HG03378 (cell line): ENCODE data around the gene PHEX.

Experiments used
- ATAC-seq: cut with Tn5 transposase; IDR thresholded peaks from one replicate; pipeline ENCODE4 v1.9.1; 2021; ENCODE audit warnings: mild to moderate bottlenecking, moderate library complexity; ENCODE audit not compliant: unreplicated experiment

The PHEX gene

DNA sequence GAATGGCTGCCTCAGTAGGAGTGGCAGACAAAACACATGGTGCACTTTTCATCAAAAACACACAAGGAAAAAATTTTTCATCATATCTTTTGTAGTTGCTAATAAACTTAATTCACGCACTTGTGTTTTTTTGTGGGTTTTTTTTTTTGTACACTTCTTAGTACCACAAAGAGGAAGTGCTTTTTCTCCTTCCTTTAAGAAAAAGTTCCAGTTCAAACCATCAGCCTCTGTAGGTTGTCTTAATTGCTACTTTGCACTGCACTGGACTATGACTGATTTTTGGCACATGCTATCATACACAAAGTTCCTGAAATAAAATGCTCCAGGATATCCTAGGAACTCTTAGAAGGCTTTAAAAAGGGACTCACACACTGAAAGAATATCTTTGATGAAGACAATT, at the start of gene PHEX:
Gene PHEX, plus strand, starts transcription at position 242 of the 400 bp plus-strand sequence. CDS start 681 bp downstream, outside the sequence.
- ATAC-seq, result no peak

DNA sequence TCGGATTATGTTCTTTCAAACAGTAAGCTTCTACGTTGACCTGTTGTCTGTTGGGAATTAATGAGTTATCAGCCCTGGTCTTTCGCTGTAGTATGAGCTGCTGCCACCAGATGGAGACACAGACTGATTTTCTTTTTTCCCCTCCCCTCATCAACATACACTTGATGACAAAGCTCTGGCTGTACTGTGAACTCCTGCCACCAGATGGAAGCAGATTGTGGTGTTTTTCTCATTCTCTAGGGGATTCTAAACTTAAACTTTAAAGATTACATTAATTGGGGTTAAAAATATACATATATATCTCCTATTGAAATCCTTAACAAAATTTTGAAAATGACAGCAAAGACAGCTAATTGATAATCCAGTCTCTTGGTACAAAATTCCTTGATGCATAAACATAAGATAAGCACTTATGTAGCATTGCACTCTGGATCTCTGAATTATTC, 46.8 kb upstream of the PHEX start:
- peak; percentile 90 for ATAC-seq

DNA sequence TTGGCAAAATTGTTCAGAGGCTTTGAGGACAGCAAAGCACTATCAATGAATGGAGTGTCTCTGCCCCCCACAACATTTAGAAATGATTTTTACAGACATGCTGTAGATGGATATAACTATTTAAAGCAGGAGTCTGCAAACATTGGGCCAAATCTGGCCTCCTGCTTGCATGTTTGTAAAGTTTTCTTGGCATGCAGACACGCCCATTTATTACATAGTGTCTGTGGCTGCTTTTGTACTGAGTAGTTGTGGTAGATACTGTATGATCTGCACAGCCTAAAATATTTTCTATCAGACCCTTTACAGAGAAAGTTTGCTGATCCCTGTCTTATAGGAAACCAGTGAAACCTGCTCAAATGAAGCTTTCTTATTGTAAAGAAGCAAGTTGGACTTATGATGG, 45.5 kb upstream of the PHEX start:
- ATAC-seq, result no peak

DNA sequence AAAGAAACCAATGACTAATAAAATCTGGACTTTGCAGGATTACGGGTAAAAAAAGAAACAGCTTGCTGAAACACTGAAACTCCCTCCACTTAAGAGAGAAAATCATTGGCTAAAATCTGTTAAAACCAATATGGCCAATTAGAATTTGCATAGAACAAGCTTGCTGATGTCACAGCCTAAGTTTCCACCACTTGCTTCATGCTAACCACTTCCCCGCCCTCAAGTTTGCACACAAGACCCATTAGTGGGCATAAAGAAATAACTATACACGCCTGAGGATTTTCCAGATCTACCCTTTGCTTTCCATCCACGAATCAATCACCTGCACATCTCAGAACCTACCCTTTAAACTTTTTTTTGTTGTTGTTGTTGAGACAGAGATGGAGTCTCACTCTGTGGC, 42.7 kb upstream of the PHEX start:
- ATAC-seq, result peak; percentile 44

DNA sequence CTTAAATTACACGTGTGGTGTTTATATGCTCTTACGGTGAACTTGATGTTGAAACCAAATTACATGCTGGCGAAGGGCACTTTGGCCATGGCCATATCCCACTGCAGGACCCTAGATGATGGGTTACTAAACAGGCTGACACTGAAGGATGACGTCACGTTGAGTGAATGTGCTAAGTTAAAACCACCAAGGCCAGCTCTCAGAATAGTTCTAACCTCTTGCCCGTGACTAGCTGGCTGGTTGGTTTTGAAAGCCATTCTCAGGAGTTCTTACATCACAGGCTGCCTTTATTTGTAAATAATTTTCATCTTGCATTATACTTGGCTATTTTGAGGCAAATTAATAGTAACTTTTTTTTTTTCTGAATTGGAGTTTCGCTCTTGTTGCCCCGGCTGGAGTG, 41.3 kb upstream of the PHEX start:
- no peak for ATAC-seq

DNA sequence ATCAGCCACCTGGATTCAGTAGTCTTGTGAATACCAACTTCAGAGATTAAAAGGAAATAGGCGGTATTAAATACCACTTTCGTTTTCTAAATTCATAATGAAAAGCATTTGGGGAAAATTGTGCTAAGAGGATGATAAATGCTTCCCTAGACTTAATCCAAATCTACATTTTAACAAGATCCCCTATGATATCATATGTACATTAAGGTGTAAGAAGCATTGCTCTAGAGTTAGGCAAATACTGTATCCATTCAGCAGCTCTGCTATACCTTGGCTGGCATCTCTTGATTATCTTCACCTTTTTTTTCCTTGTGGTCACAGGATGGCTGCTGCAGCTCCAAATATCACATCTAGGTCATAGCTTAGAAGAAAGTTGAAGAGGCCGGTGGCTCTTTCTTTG, 40.6 kb upstream of the PHEX start:
- ATAC-seq, result no peak

DNA sequence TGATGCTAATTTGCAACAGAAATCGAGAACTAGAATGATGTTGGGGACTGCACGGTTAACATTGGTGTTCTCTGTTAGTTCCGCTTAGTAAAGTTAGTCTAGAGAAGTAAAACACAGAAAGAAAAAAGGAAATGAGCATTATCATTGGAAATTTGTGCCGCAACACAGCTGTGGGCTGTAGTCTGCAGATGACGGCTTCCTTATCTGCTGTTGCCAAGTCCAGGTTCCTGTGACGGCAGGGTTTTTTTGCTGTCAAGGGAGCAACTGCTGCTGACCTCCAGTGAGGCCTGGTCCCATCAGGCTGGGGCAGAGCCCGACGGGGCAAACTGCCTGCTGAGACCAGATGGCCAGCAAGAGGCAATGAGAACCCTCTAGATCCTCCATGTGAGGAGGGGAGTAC, 38.9 kb upstream of the PHEX start:
- peak; percentile 82 for ATAC-seq

DNA sequence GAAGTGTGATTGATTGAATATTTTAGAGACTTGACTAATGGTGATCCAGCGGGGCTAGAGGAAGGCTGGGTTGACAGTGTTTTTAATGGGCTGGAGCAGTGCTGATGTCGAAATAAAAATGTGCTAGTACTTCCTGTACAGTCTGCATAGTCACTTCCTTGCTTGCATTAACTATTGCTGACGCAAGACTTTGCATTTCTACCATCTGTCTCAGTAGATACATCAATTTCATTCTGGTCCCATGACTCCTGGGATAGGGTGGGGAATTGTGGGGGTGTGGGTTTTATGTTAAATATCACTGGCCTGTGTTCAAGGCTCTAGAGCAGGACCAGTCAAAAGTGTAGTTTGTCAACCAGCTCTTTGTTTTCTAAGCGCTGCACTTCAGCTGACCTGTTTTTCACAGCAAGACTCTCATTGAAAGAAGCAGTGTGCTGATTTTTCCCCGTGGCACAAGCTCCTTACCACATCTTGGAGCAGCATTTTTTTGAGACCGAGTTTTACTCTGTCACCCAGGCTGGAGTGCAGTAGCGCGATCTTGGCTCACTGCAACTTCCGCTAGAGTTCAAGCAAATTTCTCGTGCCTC, 35.2 kb upstream of the PHEX start:
- no peak for ATAC-seq

DNA sequence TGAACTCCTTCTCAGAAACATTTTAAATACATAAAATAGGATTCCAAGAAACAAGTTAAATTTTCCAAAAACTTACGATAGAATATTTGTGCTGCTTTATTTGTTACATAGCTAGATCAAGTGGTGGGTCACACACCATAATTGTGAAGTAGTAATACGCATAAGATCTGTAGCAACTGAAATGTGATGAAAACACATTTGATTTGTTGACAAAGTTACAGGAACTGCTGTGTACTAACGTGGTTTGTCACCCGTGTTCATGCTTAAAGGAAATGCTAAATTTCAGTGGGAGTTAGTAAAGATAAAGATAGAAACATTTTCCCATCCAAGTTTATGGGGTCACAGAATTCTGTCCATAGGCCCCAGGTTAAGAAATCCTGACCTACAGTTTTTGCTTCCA, 34.1 kb upstream of the PHEX start:
- no peak for ATAC-seq

DNA sequence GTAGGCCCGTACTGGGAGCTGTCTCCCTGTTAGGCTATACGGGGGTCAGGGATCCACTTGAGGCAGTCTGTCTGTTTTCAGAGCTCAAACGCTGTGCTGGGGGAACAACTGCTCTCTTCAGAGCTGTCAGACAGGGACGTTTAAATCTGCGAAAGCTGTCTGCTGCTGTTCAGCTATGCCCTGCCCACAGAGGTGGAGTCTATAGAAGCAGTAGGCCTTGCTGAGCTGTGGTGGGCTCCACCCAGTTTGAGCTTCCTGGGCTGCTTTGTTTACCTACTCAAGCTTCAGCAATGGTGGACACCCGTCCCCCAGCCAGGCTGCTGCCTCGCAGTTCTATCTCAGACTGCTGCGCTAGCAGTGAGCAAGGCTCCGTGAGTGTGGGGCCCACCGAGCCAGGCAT, 27.3 kb upstream of the PHEX start:
- ATAC-seq, result no peak

DNA sequence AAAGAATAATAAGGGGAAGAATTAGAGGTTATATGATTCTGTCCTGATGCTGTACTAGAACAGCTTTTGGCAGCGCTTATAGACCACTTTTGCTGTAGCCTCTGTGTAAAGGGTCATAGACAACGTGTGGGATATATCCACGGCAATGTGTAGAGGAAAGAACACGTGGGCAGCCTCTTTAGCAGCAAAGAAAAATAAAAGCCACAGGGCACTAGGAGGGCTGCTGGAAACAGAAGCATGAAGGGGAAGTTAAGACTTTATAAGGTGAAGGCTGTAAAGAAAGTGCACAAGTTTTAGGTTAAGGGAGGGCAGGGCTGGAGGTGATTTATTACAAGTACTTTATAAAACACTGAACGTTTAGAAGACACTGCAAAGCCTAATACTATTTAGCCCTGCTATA, 20.1 kb upstream of the PHEX start:
- no peak for ATAC-seq

DNA sequence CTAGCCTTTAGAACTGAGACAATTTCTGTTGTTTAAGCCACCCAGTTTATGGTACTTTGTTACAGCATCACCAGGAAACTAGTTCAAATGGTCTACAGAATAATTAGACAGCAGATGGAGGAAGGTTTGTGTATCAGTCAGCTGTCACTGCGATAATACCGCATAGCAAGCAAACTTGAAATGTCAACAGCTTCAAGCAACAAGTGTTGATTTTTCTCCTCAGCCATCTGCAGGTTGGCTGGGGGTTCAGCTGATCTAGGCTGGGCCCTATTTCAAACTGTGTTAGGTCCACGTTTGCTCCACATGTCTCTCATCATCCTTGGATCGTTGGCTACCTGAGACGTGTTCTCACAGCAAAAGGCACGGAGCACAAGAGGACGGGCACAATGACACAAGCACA, 19.2 kb upstream of the PHEX start:
- ATAC-seq, result no peak

DNA sequence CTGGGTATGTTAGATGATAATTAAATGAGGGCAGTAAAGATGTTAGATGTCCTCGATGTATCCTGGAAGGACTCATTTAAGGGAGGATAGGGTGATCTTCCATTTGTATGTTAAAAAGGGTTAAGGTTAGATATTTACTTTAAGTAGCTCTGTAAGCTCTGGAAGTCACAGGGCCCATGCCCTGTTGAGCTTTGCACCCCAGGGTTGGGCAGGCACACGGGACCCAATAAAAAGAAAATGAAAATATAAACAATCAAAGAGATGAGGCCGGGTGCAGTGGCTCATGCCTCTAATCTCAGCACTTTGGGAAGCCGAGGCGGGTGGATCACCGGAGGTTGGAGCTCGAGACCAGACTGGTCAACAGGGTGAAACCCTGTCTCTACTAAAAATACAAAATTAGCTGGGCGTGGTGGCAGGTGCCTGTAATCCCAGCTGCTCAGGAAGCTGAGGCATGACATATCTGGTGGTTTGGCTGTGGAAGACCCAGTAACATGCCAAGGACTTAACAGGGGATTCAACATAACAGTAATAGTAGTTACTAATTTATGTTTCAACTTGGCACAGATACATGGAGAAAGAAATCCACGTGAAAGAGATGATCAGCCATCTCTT, 16.9 kb upstream of the PHEX start:
- no peak for ATAC-seq

DNA sequence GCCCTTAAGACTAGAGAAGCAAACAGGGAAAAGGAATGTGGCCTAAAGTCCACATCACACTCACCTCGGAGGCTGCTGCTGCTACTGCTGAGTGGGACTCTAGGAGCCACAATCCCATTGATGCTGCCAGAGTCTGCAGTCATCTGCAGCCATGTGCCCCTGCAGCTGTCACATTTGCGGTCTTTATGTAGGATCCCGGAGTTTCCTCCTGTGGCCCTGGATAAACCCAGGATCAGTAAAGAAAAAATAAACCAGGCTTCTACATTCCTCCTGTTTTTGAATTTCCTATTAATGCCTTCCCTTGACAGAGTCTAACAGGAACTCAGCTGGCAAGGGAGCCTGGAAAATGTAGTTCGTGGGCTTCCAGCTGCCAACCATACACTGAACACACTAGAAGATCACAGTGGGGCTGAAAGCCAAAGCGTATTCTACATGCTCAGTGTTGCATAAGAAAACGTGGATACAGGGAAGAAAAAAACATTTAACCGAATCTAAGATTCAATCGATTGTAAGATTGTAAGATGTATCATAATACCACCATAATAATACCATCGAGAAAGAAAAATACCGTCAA, 10.3 kb upstream of the PHEX start:
- ATAC-seq, result no peak

DNA sequence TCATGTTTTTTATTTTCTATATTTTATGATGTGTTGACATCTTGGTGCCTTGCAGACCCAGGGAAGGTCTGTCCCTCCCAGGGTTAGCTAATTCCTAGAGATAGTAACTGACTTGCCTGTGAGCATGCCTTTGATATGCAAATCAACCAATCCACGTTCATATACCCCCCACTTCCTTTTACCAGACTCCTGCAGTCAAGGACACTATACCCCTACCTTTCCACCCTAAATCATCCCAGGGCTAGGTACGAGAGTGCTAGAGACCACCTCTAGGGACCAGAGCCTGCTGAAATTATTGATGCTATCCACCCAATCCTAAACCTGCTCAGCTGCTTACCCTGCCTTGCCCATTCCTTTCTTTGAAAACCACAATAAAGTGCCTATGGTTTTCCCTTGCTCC, 7.5 kb upstream of the PHEX start:
- ATAC-seq, result no peak

DNA sequence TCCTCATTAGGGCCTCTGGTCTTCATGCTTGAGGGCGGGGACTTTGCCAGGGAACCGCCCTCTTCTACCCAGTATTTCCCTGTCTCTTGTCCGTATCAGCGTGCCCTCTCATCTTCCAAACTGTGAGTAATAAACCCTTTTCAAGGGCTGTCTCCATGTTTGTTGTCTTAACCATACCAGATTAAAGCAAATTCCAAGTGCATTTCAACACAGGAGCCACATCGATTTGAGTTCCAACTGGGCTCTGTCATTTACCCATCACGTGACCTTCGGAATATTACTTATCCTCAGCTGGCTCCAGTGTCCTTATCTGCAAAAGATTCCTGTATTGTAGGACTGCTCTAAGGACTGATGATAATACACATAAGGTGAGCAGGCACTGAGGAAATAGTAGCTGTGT, 6.4 kb upstream of the PHEX start:
- ATAC-seq, result no peak

DNA sequence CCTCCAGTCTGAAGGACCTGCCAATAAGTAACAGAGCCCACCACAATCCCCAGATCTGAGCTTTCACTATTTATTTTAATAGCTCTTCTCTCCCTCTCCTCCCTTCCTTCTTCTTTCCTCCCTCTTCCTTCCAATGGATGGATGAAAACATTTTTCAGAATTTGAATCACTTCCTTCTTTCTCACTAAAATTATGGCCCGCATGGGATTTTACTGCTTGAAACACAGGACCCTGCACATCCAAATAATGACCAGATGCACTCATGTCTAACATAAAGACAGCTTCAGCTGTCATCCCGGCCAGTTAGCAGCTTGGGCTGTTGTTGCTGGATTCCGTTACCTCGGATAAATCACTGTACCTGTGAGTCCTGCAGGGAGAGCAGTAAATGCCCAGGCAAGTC, 5.4 kb upstream of the PHEX start:
- no peak for ATAC-seq

DNA sequence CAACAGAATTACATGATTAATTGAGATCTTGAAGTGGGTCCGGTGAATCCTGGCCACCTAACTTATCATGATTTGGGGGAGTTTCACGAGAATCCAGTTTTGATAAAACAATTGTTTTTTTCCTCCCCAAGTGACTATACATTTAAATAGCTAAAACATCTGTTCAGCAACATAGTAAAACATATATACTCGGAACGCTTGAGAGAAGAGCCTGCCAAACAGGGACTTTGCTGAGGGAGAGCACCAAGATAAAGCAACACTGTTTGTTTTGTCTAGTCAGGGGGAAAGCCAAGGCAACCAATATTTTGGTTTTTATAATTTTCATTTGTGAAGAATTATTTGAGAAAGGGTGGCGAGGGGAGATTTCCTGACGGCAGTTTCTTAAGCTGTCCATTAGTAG, 381 bp downstream of the PHEX start:
- no peak for ATAC-seq

DNA sequence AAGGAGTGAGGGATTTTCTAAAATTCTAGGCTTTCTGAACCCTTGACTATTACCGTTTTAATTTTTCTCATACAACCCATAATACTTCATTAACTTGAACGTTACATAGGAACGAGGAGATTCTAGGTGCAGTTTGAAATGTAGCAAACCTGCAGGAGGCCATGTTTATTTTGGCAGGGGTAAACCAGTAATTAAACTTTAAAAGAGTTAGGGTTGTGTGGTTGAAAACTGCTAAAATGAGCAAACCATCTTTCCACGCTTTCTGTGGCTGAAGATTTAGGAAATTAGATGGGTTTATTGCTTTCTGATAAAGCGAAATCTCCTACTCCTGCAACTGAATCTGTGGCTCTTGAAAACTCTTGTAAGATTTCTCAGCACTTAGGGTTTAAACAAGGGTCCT, 1.7 kb downstream of the PHEX start:
- no peak for ATAC-seq

DNA sequence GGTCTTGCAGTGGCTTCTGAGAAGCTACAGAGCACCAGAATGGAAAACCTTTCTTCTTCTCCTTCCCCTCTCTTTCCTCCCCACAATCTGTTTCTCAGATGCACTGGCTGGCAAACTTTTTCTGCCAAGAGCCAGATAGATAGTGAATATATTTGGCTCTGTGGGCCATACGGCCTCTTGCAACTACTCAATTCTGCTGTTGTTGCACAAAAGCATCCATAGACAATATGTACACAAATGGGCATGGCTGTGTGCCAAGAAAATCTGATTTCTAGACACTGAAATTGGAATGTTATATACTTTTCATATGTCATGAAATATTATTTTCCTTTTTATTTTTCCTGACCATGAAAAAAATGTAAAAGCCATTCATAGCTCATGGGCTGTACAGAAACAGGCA, 3.1 kb downstream of the PHEX start:
- no peak for ATAC-seq

DNA sequence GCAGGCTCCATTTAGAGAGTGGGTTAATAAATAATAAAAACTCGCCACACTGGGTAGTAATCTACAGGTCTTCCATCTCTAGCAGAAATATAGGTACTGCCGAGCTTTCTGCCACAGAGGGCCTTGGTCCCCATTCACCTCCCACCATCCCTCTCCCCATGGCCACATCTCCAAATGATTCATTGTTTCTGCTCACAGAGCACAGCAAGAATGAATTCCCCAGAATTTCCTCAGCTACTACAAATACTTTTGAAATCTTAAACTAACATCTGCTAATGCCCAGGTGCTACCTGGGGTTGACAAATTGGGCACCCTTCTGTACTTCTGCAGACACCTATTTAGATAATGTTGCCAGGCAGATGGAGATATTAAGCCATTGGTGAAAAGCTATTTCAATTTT, 5.1 kb downstream of the PHEX start:
- no peak for ATAC-seq

DNA sequence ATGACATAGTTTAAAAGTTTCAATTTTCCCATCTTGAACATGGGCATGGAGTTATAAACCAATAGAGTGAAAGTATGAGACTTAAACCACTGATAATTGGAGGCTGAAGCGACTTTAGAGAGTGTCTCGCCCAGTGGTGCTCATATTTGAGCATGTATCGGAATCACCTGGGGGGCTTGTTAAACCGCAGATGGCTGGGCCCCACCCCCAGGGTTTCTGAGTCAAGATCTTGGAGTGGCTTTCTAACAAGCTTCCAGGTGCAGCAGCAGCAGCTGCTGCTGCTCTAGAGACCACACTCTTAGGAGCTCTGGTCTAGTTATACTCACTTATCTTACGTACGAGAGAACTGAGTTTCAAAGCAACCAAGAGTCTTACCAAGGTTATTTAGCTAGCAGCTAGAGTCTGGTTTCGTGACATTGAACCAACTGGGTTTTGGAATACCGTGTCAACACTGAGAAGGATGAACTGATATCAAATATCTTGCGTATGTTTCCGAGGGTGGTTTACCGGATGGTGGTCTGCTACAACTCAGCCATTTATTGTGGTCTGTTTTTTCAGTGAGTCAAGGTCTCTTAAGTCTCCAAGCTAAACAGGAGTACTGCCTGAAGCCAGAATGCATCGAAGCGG, 5.9 kb downstream of the PHEX start:
- ATAC-seq, result no peak
